A549 treated with RU486 at 1 μM for 4 hours (cell line): ENCODE results near the gene IGSF1. TPM values are rescaled to one million over a fixed set of nuclear protein-coding genes. Genes with fewer than 3 reads are reported as not detected.

Experiments used
- total RNA-seq: library from RNA; stranded (reverse); fragments of 200-300 nt; extraction: Qiagen RNA extraction; gene quantifications from 5 replicates; pipeline ENCODE4 v1.2.3, GENCODE V29; 2022; ENCODE audit warnings: low read depth

Gene IGSF1
- total RNA-seq = 0.27 to 0.36 TPM (median 0.31 TPM) in 5 replicates

GRCh38 chrX:131288738-131289511, at the start of gene IGSF1:
Gene IGSF1 (minus strand): TSS chrX:131289306. CDS start chrX:131286674, 2,632 bp downstream.

Other genes with a start within 250 kb of the IGSF1 start
- not detected in 5 replicates for gene ARHGAP36, start 231.0 kb downstream of the IGSF1 start, total RNA-seq